A549 (cell line): ENCODE data around the gene CCSER1. TPM values are rescaled to one million over a fixed set of nuclear protein-coding genes. Genes with fewer than 3 reads are reported as not detected.

Source experiments
- ATAC-seq, 2 experiments: fragments of 200-7000 bp in 1 of 2; fragments of >200 bp in 1 of 2; cut with Nextera tagmentation in 1 of 2; cut with Tn5 transposase in 1 of 2; 3 replicates each; pipeline versions ENCODE4 v1.8.0 to v1.9.1; 2018 to 2020; ENCODE audit warnings: mild to moderate bottlenecking in 1 of 2, moderate library complexity in 1 of 2
- CTCF ChIA-PET: fragments of 300-600 bp; sonication (Branson Sonifier 250); formaldehyde crosslinking; extraction: SDS; loops from one replicate; lab custom pipeline; 2021; ENCODE audit warnings: antibody characterized with exemption, inconsistent platforms; lab: Yijun Ruan, JAX
- POLR2A ChIA-PET: fragments of 350-600 bp; formaldehyde crosslinking; extraction: SDS; loops from one replicate; lab custom pipeline; 2021; ENCODE audit warnings: antibody characterized with exemption, inconsistent platforms; lab: Yijun Ruan, JAX
- DNase-seq, 2 experiments: peaks; one replicate each; pipeline versions ENCODE4 v3.0.0 to v3.0.0-alpha.2; 2011 to 2016; ENCODE audit warnings: low read depth in 1 of 2, low spot score in 1 of 2
- FAIRE-seq: peaks from 2 replicates; lab custom pipeline; 2011; peaks lifted over from hg19 to GRCh38; lab: Jason Lieb, UNC
- H3K27ac ChIP-seq, 2 experiments: fragments of >200 bp; sonication (Bioruptor Twin); formaldehyde crosslinking; 3 replicates each; pipeline ENCODE4 v1.5.1; 2016 to 2017
- H3K4me1 ChIP-seq: fragments of >200 bp; sonication (Bioruptor Twin); formaldehyde crosslinking; 3 replicates; pipeline ENCODE4 v1.6.1; 2016
- H3K4me2 ChIP-seq: fragments of >200 bp; sonication (Bioruptor Twin); formaldehyde crosslinking; 3 replicates; pipeline ENCODE4 v1.6.1; 2016
- H3K4me3 ChIP-seq: fragments of >200 bp; sonication (Bioruptor Twin); formaldehyde crosslinking; 3 replicates; pipeline ENCODE4 v1.5.1; 2016
- H3K9me3 ChIP-seq: fragments of >200 bp; sonication (Bioruptor Twin); formaldehyde crosslinking; 3 replicates; pipeline ENCODE4 v1.6.1; 2016
- CBX2 ChIP-seq: fragments of 200-600 bp; sonication (generic); IDR thresholded peaks from 2 replicates; pipeline ENCODE4 v1.6.1; 2016; ENCODE audit warnings: low read depth, mild to moderate bottlenecking, borderline replicate concordance
- CBX8 ChIP-seq: fragments of 200-600 bp; sonication (generic); IDR thresholded peaks from 2 replicates; pipeline ENCODE4 v1.6.1; 2016
- CTCF ChIP-seq: fragments of >200 bp; sonication (Bioruptor Twin); formaldehyde crosslinking; IDR thresholded peaks from 3 replicates; pipeline ENCODE4 v1.5.1; 2016
- EHF ChIP-seq: fragments of 250-450 bp; sonication (Bioruptor Pico); IDR thresholded peaks from 2 replicates; pipeline ENCODE4 v1.5.0; 2020; ENCODE audit warnings: mild to moderate bottlenecking
- FOSB ChIP-seq: fragments of 250-450 bp; sonication (Bioruptor Pico); IDR thresholded peaks from 2 replicates; pipeline ENCODE4 v1.5.0; 2020; ENCODE audit warnings: mild to moderate bottlenecking, moderate library complexity
- FOSL2 ChIP-seq, 2 experiments: fragments of 450-650 bp in 1 of 2; fragments of >200 bp in 1 of 2; sonication (Bioruptor Twin) in 1 of 2; formaldehyde crosslinking; IDR thresholded peaks; 2 replicates each; pipeline versions ENCODE4 v1.5.0 to v1.6.1; 2016 to 2020; ENCODE audit warnings: mild to moderate bottlenecking in 1 of 2, moderate library complexity in 1 of 2
- GATA3 ChIP-seq: IDR thresholded peaks from 2 replicates; pipeline ENCODE4 v1.6.1; 2012; ENCODE audit warnings: borderline replicate concordance
- HES2 ChIP-seq: fragments of >200 bp; sonication (Bioruptor Twin); formaldehyde crosslinking; IDR thresholded peaks from 2 replicates; pipeline ENCODE4 v1.6.1; 2016
- KDM5A ChIP-seq: fragments of 200-600 bp; sonication (generic); IDR thresholded peaks from 2 replicates; pipeline ENCODE4 v1.6.1; 2016; ENCODE audit warnings: antibody characterized with exemption, mild to moderate bottlenecking
- MAZ ChIP-seq: fragments of 150-350 bp; IDR thresholded peaks from 2 replicates; pipeline ENCODE4 v1.6.1; 2014; ENCODE audit warnings: antibody characterized with exemption, low read depth, low read length, borderline replicate concordance
- MYC ChIP-seq: IDR thresholded peaks from 2 replicates; pipeline ENCODE4 v1.6.1; 2012; ENCODE audit warnings: mild to moderate bottlenecking, inconsistent platforms, low read length, improper control_type of control experiment, borderline replicate concordance
- PHF8 ChIP-seq: fragments of 200-600 bp; sonication (generic); IDR thresholded peaks from 2 replicates; pipeline ENCODE4 v1.6.1; 2016; ENCODE audit warnings: low read depth, mild to moderate bottlenecking, antibody characterized with exemption, moderate library complexity, borderline replicate concordance
- POLR2A ChIP-seq: IDR thresholded peaks from 2 replicates; pipeline ENCODE4 v1.6.1; 2012; ENCODE audit warnings: mild to moderate bottlenecking, low read length
- RAD21 ChIP-seq, 2 experiments: fragments of >200 bp in 1 of 2; sonication (Bioruptor Twin) in 1 of 2; formaldehyde crosslinking in 1 of 2; IDR thresholded peaks in 1 of 2; conservative IDR thresholded peaks in 1 of 2; 2 replicates in 1 of 2; 3 replicates in 1 of 2; pipeline ENCODE4 v1.6.1; 2012 to 2018; ENCODE audit warnings: inconsistent platforms in 1 of 2
- RARB ChIP-seq: fragments of 250-450 bp; sonication (Bioruptor Pico); IDR thresholded peaks from 2 replicates; pipeline ENCODE4 v1.8.0; 2021; ENCODE audit warnings: mild to moderate bottlenecking, moderate library complexity
- REST ChIP-seq: fragments of 200-600 bp; sonication (generic); IDR thresholded peaks from 2 replicates; pipeline ENCODE4 v1.6.1; 2016; ENCODE audit warnings: antibody characterized with exemption, mild to moderate bottlenecking, moderate library complexity
- SMC3 ChIP-seq: fragments of >200 bp; sonication (Bioruptor Twin); formaldehyde crosslinking; IDR thresholded peaks from 3 replicates; pipeline ENCODE4 v1.6.1; 2018; ENCODE audit warnings: inconsistent platforms
- TP53 ChIP-seq: fragments of 250-450 bp; sonication (Bioruptor Pico); IDR thresholded peaks from 2 replicates; pipeline ENCODE4 v1.5.0; 2021; ENCODE audit warnings: mild to moderate bottlenecking, moderate library complexity
- ZFP36 ChIP-seq: fragments of 450-650 bp; IDR thresholded peaks from 2 replicates; pipeline ENCODE4 v1.6.1; 2014; ENCODE audit warnings: borderline replicate concordance; ENCODE audit not compliant: partially characterized antibody
- WGBS: methylation state at CpG from one replicate; pipeline ENCODE4 v1.1.6; 2017; ENCODE audit errors: missing lambda C conversion rate; 5-methylcytosine and 5-hydroxymethylcytosine counted together
- polyA plus RNA-seq, 4 experiments: library from polyadenylated mRNA; depleted of rRNA in 3 of 4; stranded (reverse); fragments of >200 nt; fragmentation: RNase III in 1 of 4; extraction: RNeasy Plus Mini Kit Qiagen cat#74134 plus additional on column Dnase treatment in 1 of 4; gene quantifications; 2 replicates in 3 of 4; 3 replicates in 1 of 4; pipeline ENCODE4 v1.2.3, GENCODE V29; 2011 to 2017
- TF ChIP-seq, protein P1 (sequence below): fragments of 450-650 bp; IDR thresholded peaks from 2 replicates; pipeline ENCODE4 v1.6.1; 2014; ENCODE audit warnings: antibody characterized with exemption

CCSER1 gene
- polyA plus RNA-seq, 2 of the 4 experiments (the other 2 are of a cell fraction), result 0.06 TPM; not detected in 1

DNA sequence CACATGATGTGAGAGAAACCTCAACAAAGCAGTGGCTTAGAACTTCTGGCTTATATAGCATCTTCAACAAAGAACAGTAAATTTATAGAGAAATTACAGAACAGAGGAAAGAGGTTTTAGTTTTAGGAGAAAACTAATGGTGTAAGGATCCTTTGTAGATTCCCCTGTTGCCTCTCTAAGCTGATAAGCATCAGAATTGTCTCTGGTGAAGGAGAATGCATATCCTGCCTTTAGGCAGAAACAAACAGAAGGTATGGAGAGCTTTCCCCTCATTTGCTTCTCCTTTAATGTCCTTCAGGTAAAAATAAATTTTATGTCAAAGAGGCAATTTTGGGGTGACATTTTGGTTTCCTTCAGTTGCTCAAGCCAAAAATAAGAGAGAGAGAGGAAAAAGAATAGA lies 625.9 kb downstream of the CCSER1 start:
- ATAC-seq (no peak), DNase-seq (no peak), FAIRE-seq (no peak)
- Histone ChIP-seq H3K4me2 (no peak overlapping the region), H3K4me1 (no peaks in the 10 kb centered on the region), H3K27ac (no peak overlapping the region), H3K4me3 (no peak overlapping the region), H3K9me3 (no peaks in the 10 kb centered on the region)
- POLR2A ChIA-PET, result no interaction called here
- no peak for TF ChIP-seq EHF
- TF ChIP-seq CBX8, result no peak
- CTCF ChIA-PET, result no interaction called here

DNA sequence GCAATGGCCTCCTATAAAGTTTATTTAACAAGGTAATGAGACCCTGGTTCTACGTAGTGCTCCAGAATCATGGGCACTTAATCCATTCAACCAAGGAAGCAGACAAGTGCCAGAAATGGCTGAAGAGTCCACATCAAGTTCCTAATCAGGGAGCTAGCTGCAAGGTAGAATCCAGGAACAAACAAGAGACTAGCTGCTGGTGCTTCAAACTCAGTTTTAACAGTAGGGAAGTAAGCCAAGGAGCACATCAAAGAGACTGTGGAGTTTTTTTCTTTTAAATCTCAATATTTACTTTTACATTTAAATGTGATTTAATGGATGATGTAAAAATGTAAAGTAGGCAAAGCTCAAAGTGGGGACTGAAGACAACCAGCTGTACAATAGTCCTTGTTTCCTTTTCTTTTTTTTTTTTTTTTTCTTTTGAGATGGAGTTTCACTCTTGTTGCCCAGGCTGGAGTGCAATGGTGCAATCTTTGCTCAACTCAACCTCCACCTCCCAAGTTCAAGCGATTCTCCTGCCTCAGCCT lies 630.4 kb downstream of the CCSER1 start:
- Histone ChIP-seq H3K27ac (no peak overlapping the region), H3K9me3 (no peaks in the 10 kb centered on the region), H3K4me2 (no peak overlapping the region), H3K4me3 (no peak overlapping the region), H3K4me1 (no peaks in the 10 kb centered on the region)
- POLR2A ChIA-PET, result no interaction called here
- no peak for DNase-seq
- FAIRE-seq, result no peak
- TF ChIP-seq TP53 (CRISPR knock-in tag) (no peak), HES2 (no peak), MYC (no peak), RAD21 (conservative IDR thresholded peaks at IDR 0.05 in 1 of 2, IDR thresholded peaks at IDR 0.05 in 1 of 2) (no peak), SMC3 (no peak), REST (no peak), CBX2 (no peak), GATA3 (no peak), PHF8 (no peak), RARB (CRISPR knock-in tag) (no peak), POLR2A (no peak), FOSB (no peak), ZFP36 (no peak), KDM5A (no peak), MAZ (no peak), FOSL2 (IDR thresholded peaks at IDR 0.05) (no peak), FOSL2 (CRISPR knock-in tag; IDR thresholded peaks at IDR 0.05) (no peak), CTCF (no peak)
- TF ChIP-seq, protein P1, sequence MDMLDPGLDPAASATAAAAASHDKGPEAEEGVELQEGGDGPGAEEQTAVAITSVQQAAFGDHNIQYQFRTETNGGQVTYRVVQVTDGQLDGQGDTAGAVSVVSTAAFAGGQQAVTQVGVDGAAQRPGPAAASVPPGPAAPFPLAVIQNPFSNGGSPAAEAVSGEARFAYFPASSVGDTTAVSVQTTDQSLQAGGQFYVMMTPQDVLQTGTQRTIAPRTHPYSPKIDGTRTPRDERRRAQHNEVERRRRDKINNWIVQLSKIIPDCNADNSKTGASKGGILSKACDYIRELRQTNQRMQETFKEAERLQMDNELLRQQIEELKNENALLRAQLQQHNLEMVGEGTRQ, result no peak
- 64% methylated on average over 2 of the region's 2 CpGs for WGBS
- CTCF ChIA-PET, result no interaction called here
- ATAC-seq, result no peak
